ENCODE measurements around the gene PLEK2.

Gene PLEK2

DNA sequence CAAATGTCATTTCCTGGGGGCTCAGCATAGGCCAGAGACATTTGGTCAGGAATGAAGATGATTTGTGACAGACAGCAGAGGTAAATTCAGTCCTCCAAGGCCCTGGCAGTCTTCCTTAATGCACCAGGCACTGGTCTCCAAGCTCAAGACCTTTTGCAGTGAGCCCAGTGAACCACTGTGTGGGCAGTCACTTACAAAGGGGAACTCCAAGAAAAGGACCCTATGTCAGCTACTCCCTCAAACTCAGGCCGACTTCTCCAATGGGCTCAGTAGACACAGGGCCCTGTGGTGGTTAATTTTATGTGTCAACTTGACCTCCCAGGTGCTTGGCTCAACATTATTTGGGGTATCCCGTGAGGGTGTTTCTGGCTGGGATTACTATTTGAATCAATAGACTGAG, 29.3 kb upstream of the PLEK2 start:
- DNase-seq (ENCODE audit: extremely low spot score) = no peak
- CTCF ChIA-PET = interaction anchor here (3.0 to 31.7 kb wide), 3 partner anchors 13 to 127 kb away, joined by 8 to 695 read pairs (median 69); no protein-coding TSS in a partner anchor
- TF ChIP-seq, protein P1, sequence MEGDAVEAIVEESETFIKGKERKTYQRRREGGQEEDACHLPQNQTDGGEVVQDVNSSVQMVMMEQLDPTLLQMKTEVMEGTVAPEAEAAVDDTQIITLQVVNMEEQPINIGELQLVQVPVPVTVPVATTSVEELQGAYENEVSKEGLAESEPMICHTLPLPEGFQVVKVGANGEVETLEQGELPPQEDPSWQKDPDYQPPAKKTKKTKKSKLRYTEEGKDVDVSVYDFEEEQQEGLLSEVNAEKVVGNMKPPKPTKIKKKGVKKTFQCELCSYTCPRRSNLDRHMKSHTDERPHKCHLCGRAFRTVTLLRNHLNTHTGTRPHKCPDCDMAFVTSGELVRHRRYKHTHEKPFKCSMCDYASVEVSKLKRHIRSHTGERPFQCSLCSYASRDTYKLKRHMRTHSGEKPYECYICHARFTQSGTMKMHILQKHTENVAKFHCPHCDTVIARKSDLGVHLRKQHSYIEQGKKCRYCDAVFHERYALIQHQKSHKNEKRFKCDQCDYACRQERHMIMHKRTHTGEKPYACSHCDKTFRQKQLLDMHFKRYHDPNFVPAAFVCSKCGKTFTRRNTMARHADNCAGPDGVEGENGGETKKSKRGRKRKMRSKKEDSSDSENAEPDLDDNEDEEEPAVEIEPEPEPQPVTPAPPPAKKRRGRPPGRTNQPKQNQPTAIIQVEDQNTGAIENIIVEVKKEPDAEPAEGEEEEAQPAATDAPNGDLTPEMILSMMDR (IDR thresholded peaks at IDR 0.05; ENCODE audit: control extremely low read depth, extremely low read depth, low read depth, missing control alignments) = no peak
- POLR2A ChIA-PET = no interaction called here

DNA sequence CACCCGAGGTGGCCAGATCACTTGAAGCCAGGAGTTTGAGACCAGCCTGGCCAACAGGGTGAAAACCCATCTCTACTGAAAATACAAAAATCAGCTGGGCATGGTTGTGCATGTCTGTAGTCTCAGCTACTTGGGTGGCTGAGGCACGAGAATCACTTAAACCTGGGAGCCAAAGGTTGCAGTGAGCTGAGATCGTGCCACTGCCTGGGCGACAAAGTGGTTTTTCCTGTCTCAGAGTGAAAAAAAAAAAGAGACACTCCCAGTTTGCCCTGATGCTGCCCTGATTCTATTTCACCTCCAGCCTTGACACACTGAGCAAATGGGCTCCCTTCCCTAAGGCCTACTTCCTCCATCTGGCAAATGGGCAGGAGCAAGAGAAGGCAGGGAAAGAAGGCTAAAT, 28.5 kb upstream of the PLEK2 start:
- TF ChIP-seq, protein P1 (IDR thresholded peaks at IDR 0.05; ENCODE audit: control extremely low read depth, extremely low read depth, low read depth, missing control alignments) = no peak
- CTCF ChIA-PET = interaction anchor here (1.0 to 31.7 kb wide), 4 partner anchors 12 to 128 kb away, joined by 3 to 695 read pairs (median 38); no protein-coding TSS in a partner anchor
- no peak for DNase-seq (ENCODE audit: extremely low spot score)
- POLR2A ChIA-PET = no interaction called here

DNA sequence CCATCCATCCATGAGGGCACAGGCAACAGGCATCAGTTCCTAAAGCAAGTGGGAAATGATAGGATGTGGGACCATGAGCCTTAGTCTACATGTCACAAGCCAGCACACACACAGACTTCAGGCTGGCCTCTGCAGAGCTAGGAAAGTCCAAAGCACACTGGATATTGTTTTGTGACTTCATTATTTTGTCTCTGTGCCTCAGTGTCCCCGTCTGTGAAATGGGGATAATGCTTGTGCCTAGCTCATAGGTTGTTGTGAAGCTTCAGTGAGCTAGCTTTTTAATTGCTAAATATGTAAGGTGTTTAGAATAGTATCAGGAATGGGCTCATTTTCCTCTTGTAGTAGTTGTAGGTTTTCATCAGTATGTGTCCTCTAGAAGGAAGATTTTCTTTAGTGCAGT, 27.0 kb upstream of the PLEK2 start:
- CTCF ChIA-PET = interaction anchor here (1.1 to 31.7 kb wide), 3 partner anchors 9 to 129 kb away, joined by 3 to 695 read pairs (median 69); no protein-coding TSS in a partner anchor
- POLR2A ChIA-PET = no interaction called here
- TF ChIP-seq, protein P1 (IDR thresholded peaks at IDR 0.05; ENCODE audit: control extremely low read depth, extremely low read depth, low read depth, missing control alignments) = no peak
- no peak for DNase-seq (ENCODE audit: extremely low spot score)

DNA sequence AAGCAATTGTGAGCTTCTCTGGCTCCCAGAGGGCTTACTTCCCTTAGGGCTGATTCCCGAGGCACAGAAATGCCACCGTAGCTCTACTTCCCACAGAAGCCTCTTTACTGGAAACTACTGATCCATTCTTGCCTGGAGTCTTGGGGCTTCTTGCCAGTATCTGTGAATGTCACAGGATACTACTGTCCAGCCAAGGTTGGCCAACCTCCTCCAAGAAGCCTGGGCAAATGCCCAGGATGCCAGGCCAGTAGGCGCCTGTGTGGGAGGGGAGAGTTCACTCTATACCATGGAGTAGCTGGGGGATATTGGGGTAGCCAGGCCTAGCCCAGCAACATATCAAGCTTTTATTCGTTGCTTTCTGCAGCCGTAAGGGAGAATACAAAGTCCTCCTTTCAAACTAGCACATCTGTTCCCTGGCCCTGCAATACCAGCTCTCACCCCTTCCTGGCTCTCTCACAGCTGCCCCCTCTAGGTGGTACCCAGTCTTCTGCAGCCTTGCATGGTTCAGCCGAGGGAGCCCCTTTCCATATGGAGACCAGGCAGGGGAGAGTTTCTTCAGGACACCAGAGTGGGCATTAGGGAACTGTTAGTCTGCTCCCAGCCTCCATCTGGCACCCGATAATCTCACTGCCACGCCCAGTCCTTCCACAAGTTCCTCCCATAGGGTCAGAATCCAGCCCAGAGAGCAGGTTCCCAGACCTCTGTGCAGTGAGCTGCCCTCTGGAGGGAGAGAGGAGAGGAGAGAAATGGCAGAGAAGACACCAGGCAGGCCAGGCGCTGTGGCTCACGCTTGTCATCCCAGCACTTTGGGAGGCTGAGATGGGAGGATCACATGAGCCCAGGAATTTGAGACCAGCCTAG, 24.3 kb upstream of the PLEK2 start:
- POLR2A ChIA-PET = no interaction called here
- no peak for DNase-seq (ENCODE audit: extremely low spot score)
- TF ChIP-seq, protein P1 (IDR thresholded peaks at IDR 0.05; ENCODE audit: control extremely low read depth, extremely low read depth, low read depth, missing control alignments) = no peak
- CTCF ChIA-PET = interaction anchor here (1.4 to 31.7 kb wide), 3 partner anchors 8 to 132 kb away, joined by 7 to 695 read pairs (median 69); no protein-coding TSS in a partner anchor

DNA sequence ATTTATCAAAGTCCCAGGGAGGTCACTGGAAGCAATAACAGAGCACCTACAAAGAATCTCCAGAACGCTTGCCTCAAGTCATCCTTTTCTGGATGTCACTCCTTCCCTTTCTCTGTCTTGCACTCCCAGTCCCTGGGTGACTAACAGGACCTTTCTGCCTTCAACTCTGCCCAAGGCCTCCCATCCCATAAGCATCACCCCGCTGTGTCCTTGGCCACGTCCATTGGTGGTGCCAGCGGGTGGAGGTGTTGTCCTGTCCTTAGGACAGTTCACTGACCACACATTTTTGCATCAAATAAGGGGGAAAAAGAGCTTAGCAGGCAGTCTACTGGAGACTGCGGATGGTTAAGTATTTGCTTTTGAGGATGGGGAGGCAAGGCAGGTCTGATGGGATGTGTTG, 23.6 kb upstream of the PLEK2 start:
- TF ChIP-seq, protein P1 (IDR thresholded peaks at IDR 0.05; ENCODE audit: control extremely low read depth, extremely low read depth, low read depth, missing control alignments) = no peak
- CTCF ChIA-PET = interaction anchor here (1.4 to 31.7 kb wide), 3 partner anchors 7 to 133 kb away, joined by 7 to 695 read pairs (median 69); no protein-coding TSS in a partner anchor
- no peak for DNase-seq (ENCODE audit: extremely low spot score)
- POLR2A ChIA-PET = no interaction called here

DNA sequence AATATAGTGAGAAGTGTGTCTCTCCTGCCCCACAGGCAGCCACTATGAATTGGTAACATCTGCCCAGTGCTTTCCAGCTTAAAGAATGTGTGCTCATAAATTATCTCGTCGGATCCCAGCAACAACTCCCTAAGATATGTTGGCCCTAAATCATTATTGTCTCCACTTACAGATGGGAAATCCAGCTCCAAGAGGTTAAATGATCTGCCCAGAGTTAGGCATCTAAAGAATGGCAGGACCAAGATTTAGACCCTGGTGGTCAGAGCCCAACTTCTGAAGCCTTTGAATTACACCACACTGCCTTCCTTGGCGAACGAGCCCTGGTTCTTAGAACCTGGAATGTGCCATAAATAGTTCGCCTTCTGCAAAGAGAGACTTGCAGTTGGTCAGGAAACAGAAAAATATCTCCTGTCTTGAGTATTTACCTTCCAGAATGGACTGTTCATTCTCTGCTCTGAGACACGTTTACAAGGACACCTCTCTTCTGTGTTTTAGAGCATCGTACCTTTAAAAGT, 20.1 kb upstream of the PLEK2 start:
- CTCF ChIA-PET = interaction anchor here (1.1 to 31.7 kb wide), 3 partner anchors 12 to 272 kb away, joined by 5 to 695 read pairs (median 6); no protein-coding TSS in a partner anchor
- POLR2A ChIA-PET = no interaction called here
- TF ChIP-seq, protein P1 (IDR thresholded peaks at IDR 0.05; ENCODE audit: control extremely low read depth, extremely low read depth, low read depth, missing control alignments) = no peak
- no peak for DNase-seq (ENCODE audit: extremely low spot score)
